ENCODE measurements around the gene KRTAP4-3.
"Not testable (repeated sequence)": the region's sequence is repeated elsewhere in the genome, so short reads cannot be mapped to it uniquely, and the experiment has no call there.

Gene KRTAP4-3

GRCh38 chr17:41123292-41123990, 44.6 kb downstream of the KRTAP4-3 start:
- not testable (repeated sequence) for H3K36me3 Mint-ChIP-seq (ENCODE audit: insufficient read depth); DNase-seq (ENCODE audit: low spot score in 2 of 2); H3K9me3 Mint-ChIP-seq; ATAC-seq (replicated peaks; ENCODE audit: extremely low read depth, poor library complexity, severe bottlenecking); H3K27me3 Mint-ChIP-seq; H3K27ac Mint-ChIP-seq (ENCODE audit: low read depth)
- H3K4me1 Mint-ChIP-seq = peaks cover 54% of the 10 kb centered on the region
- peak overlapping the region; percentile 57 for H3K4me3 Mint-ChIP-seq

GRCh38 chr17:41121742-41122141, 46.3 kb downstream of the KRTAP4-3 start:
- Mint-ChIP-seq H3K36me3 (ENCODE audit: insufficient read depth) (peaks cover 5% of the 10 kb centered on the region), H3K9me3 (no peaks in the 10 kb centered on the region), H3K4me1 (peaks cover 56% of the 10 kb centered on the region), H3K27ac (ENCODE audit: low read depth) (no peak overlapping the region), H3K27me3 (peaks cover under 1% of the 10 kb centered on the region), H3K4me3 (no peak overlapping the region)
- DNase-seq (ENCODE audit: low spot score in 2 of 2) (no peak), ATAC-seq (replicated peaks; ENCODE audit: extremely low read depth, poor library complexity, severe bottlenecking) (no peak)

GRCh38 chr17:41119696-41120690, 48.0 kb downstream of the KRTAP4-3 start:
- not testable (repeated sequence) for H3K27ac Mint-ChIP-seq (ENCODE audit: low read depth); H3K9me3 Mint-ChIP-seq; DNase-seq (ENCODE audit: low spot score in 2 of 2); H3K36me3 Mint-ChIP-seq (ENCODE audit: insufficient read depth)
- H3K27me3 Mint-ChIP-seq = peaks cover 18% of the 10 kb centered on the region
- ATAC-seq (replicated peaks; ENCODE audit: extremely low read depth, poor library complexity, severe bottlenecking) = peak; percentile 67
- peak overlapping the region; percentile 40 for H3K4me3 Mint-ChIP-seq
- peaks cover 51% of the 10 kb centered on the region for H3K4me1 Mint-ChIP-seq

GRCh38 chr17:41118721-41119120, 49.3 kb downstream of the KRTAP4-3 start:
- Mint-ChIP-seq H3K36me3 (ENCODE audit: insufficient read depth) (peaks cover 2% of the 10 kb centered on the region), H3K27ac (ENCODE audit: low read depth) (no peak overlapping the region), H3K4me1 (peaks cover 39% of the 10 kb centered on the region), H3K9me3 (no peaks in the 10 kb centered on the region), H3K4me3 (no peak overlapping the region), H3K27me3 (peaks cover 22% of the 10 kb centered on the region)
- no peak for DNase-seq (ENCODE audit: low spot score in 2 of 2)
- no peak for ATAC-seq (replicated peaks; ENCODE audit: extremely low read depth, poor library complexity, severe bottlenecking)

GRCh38 chr17:41117846-41118386, 50.1 kb downstream of the KRTAP4-3 start, which contains the start of gene KRTAP4-11:
Gene KRTAP4-11, minus strand, starts transcription at chr17:41118373. Its CDS starts 58 bp downstream, at chr17:41118315.
- not testable (repeated sequence) for H3K4me3 Mint-ChIP-seq; ATAC-seq (replicated peaks; ENCODE audit: extremely low read depth, poor library complexity, severe bottlenecking); H3K36me3 Mint-ChIP-seq (ENCODE audit: insufficient read depth); H3K9me3 Mint-ChIP-seq; DNase-seq (ENCODE audit: low spot score in 2 of 2); H3K27ac Mint-ChIP-seq (ENCODE audit: low read depth)
- Mint-ChIP-seq H3K4me1 (peaks cover 31% of the 10 kb centered on the region), H3K27me3 (peaks cover 22% of the 10 kb centered on the region)

Data from central memory CD8-positive, alpha-beta T cell (primary cell).